NB4 (cell line): Measurements from ENCODE around the gene KCNJ3.

Experiments
- DNase-seq: peaks from one replicate; pipeline ENCODE4 v3.0.0; 2010; ENCODE audit warnings: low read depth
- H3K4me3 ChIP-seq: one replicate; pipeline ENCODE4 v1.5.1; 2011; ENCODE audit warnings: mild to moderate bottlenecking, low read depth, low read length, moderate library complexity
- MYC ChIP-seq: IDR thresholded peaks from 2 replicates; pipeline ENCODE4 v1.6.1; 2011; ENCODE audit warnings: low read depth, low read length
- POLR2A ChIP-seq: IDR thresholded peaks from 2 replicates; pipeline ENCODE4 v1.6.1; 2011; ENCODE audit warnings: mild to moderate bottlenecking; ENCODE audit not compliant: insufficient read length; ENCODE audit errors: extremely low read depth
- TF ChIP-seq, protein P1 (sequence below): IDR thresholded peaks from 2 replicates; pipeline ENCODE4 v1.6.1; 2011; ENCODE audit warnings: low read depth, low read length
- TF ChIP-seq, protein P2 (sequence below): IDR thresholded peaks from one replicate; pipeline ENCODE4 v1.5.1; 2012; ENCODE audit warnings: low read depth, low read length

KCNJ3 gene

DNA sequence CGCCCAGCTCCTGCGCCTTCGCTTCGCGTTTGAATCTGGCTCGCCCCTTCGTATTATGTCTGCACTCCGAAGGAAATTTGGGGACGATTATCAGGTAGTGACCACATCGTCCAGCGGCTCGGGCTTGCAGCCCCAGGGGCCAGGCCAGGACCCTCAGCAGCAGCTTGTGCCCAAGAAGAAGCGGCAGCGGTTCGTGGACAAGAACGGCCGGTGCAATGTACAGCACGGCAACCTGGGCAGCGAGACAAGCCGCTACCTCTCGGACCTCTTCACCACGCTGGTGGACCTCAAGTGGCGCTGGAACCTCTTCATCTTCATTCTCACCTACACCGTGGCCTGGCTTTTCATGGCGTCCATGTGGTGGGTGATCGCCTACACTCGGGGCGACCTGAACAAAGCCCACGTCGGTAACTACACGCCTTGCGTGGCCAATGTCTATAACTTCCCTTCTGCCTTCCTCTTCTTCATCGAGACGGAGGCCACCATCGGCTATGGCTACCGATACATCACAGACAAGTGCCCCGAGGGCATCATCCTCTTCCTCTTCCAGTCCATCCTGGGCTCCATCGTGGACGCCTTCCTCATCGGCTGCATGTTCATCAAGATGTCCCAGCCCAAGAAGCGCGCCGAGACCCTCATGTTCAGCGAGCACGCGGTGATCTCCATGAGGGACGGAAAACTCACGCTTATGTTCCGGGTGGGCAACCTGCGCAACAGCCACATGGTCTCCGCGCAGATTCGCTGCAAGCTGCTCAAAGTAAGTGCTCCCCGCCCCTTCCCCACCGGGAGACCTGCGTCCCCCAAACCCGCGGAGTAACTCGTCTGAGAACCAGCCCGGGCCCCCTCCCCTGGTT lies 453 bp downstream of the KCNJ3 start:
- TF ChIP-seq, protein P1, sequence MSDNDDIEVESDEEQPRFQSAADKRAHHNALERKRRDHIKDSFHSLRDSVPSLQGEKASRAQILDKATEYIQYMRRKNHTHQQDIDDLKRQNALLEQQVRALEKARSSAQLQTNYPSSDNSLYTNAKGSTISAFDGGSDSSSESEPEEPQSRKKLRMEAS, result no peak
- TF ChIP-seq MYC, result no peak
- no peak for TF ChIP-seq POLR2A
- TF ChIP-seq, protein P2, sequence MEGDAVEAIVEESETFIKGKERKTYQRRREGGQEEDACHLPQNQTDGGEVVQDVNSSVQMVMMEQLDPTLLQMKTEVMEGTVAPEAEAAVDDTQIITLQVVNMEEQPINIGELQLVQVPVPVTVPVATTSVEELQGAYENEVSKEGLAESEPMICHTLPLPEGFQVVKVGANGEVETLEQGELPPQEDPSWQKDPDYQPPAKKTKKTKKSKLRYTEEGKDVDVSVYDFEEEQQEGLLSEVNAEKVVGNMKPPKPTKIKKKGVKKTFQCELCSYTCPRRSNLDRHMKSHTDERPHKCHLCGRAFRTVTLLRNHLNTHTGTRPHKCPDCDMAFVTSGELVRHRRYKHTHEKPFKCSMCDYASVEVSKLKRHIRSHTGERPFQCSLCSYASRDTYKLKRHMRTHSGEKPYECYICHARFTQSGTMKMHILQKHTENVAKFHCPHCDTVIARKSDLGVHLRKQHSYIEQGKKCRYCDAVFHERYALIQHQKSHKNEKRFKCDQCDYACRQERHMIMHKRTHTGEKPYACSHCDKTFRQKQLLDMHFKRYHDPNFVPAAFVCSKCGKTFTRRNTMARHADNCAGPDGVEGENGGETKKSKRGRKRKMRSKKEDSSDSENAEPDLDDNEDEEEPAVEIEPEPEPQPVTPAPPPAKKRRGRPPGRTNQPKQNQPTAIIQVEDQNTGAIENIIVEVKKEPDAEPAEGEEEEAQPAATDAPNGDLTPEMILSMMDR, result no peak
- no peak for DNase-seq
- H3K4me3 ChIP-seq, result no peak overlapping the region

DNA sequence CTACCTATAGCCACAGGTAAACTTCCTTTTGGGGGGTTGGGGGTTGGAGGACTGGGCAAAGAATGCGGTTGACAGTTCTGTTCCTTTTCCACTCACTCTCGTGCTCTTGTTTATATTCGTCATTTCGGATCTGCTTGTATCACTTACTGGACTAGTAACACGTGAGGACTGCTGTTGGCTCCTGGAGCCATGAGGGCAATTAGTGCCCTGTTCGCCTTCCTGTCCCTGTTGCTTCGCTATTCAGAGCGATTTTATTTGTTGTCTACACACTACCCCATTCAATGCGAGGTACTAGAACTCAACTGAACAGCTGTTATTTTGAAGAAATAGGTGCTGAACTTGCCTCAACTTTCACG lies 1.1 kb downstream of the KCNJ3 start:
- DNase-seq, result no peak
- H3K4me3 ChIP-seq, result no peak overlapping the region
- no peak for TF ChIP-seq MYC
- TF ChIP-seq, protein P1, result no peak
- TF ChIP-seq POLR2A, result no peak
- TF ChIP-seq, protein P2, result no peak

DNA sequence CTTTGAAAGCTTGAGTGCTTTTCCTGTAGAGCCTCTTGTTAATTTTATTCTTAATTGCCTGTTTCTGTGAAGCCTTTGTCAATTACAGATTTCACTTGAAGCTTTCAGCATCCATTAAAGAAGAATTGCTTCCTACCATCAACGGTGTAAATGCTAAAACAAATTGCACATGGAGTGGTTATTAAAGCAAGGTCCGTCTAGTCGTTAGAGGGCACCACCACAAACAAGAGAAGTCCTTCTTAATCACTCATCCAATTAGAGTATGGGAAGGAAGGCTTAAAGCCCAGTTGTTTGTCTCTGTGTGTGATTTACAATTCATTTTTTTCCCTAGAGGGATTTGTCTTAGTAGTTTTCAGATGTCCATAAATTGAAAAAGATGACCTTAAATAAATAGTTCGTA lies 1.6 kb downstream of the KCNJ3 start:
- TF ChIP-seq, protein P1, result no peak
- TF ChIP-seq POLR2A (no peak), MYC (no peak)
- TF ChIP-seq, protein P2, result no peak
- DNase-seq, result no peak
- H3K4me3 ChIP-seq, result no peak overlapping the region

DNA sequence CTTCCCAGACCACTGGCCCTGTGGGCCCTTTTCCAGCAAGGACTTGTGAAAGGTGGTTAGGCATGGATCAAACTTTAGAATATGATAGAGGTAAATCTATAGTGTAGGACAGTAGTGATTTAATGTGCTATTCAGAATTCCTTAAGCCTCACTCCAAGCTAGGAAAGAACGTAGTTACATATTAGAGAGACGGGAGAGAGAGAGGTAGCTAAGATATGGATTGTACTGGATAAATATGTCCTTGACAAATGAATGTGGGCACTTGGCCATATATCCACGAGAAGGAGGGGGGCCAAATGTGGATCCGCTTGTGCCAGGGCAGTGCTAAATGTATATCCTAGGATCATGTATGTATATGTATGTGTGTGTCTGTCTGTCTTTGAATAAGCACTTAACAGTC lies 6.5 kb downstream of the KCNJ3 start:
- TF ChIP-seq, protein P1, result no peak
- TF ChIP-seq POLR2A (no peak), MYC (no peak)
- TF ChIP-seq, protein P2, result no peak
- DNase-seq, result no peak
- H3K4me3 ChIP-seq, result no peak overlapping the region

DNA sequence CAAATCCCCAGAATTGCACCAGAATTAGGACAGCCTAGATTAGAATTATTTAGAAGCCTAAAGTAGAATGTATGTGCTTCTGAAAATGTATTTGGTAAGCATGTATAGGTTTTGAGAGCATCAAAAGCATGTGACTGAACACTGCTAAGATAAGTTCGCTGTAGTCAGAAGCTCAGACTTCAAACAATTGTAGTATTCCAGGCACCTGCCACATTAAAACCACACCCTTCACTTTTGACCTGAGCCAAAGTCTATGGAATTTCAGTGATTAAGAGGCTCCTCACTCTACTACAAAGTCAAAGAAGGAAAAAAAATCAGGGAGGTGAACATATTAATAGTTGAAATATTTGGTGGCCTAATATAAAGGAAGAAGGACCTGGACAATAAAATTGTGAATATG lies 8.2 kb downstream of the KCNJ3 start:
- TF ChIP-seq, protein P1, result no peak
- TF ChIP-seq POLR2A, result no peak
- TF ChIP-seq, protein P2, result no peak
- TF ChIP-seq MYC, result no peak
- DNase-seq, result no peak
- H3K4me3 ChIP-seq, result no peak overlapping the region
